Left ventricle myocardium superior (tissue), 1 donor: ENCODE measurements around the gene SLCO3A1. TPM values are rescaled to one million over a fixed set of nuclear protein-coding genes. Genes with fewer than 3 reads are reported as not detected.

Experiments
- ATAC-seq: fragments of 200-7000 bp; cut with Tn5 transposase; one replicate; pipeline ENCODE4 v1.9.1; 2020; ENCODE audit warnings: mild to moderate bottlenecking, moderate library complexity
- DNase-seq: peaks from one replicate; pipeline ENCODE4 v3.0.0-alpha.2; 2020
- intact Hi-C: fragments of 100-400 bp; cut with micrococcal nuclease; formaldehyde crosslinking; loops from one replicate; pipeline ENCODE4 v1.11.0; 2022
- total RNA-seq: library from RNA; stranded (reverse); fragmentation: NEBNext Ultra II Directional; extraction: Animal tissue kit (Norgen Biotek cat#: 25700); gene quantifications from one replicate; pipeline ENCODE4 v1.2.1, GENCODE V29; 2021
- donor health status: DM: no; HTN: yes; CAD: no; lungs with severe emphysema.

Gene SLCO3A1
- total RNA-seq, 1 donor from 2014 or later = 52.8 TPM

DNA sequence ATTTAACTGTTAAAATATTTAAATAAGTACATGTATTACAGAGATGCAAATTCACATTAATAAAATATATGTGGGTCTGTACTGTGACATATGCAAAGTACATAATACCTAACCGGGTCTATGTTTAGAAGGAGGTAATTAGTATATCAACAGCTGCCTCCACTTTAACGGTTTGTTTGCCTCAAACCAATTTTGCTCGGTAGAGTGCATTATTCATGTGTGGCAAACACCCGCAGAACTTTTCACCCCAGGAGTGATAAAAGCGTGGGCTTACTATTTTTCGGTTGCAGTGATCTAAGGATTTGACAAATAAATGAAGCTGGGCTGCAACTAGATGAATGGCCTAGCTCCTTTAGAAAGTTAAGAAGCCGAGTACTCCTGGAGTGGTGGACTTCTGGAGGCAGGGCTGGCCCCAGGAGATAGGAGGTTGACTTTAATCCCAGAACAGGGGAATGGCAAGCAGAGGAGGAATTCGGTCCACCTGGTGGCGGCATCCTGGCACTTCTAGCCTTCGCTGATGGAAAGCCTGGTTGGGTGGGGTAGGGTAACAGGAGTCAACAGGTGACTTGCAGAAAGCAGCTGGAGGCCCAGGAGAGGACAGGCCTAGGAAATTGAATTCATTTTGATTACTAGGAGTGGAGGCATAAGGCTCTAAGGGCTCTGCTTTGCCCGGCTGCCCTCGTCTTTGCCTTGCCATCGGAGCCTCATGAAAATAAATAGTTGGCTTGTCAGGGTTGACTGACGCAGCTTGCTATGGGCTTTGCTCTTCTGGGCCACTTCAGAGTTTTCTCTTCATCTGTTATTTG lies 2.4 kb downstream of the SLCO3A1 start:
- ATAC-seq (no peak), DNase-seq (no peak)
- intact Hi-C loops = loop anchor here (10.0 kb wide), 2 partner anchors 69 to 119 kb away; no protein-coding TSS in a partner anchor

DNA sequence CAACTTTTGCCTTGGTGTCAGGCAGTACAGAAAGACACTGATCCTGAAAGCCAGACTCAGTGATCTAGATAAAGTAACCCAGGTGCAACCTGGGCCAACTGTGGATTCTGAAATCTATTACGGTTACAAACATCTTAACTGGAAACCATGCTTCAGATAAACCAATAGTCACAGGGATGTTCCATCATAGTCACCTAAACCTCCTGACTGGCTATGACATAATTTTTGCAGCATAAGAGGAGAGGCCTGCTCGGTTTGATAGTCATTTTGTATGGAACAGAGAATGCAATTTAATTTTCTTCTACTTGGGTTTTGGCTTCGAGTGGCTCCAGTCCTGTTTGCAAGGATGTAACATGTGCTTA lies 3.7 kb downstream of the SLCO3A1 start:
- ATAC-seq (no peak), DNase-seq (no peak)
- intact Hi-C loops = loop anchor here (10.0 kb wide), 2 partner anchors 68 to 118 kb away; no protein-coding TSS in a partner anchor

DNA sequence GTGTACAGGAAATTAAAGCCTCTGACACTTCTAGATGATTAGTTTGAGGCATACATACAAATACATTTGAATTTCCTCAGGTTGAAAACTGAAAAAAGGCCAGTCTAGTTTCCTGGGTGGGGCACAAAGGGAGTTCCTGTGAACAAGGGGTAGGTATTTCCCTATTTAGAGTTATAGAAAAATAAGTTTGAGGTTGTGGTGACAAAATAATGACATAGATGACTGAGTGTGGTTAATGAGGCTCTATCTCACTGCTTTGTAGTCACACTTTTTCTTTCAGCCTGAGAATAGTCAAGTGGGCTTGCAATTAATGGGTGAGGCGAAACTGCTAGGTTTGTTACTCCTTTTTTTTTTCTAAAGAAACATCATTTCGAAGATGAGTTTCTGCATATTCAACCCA lies 4.3 kb downstream of the SLCO3A1 start:
- intact Hi-C loops = loop anchor here (10.0 kb wide), 2 partner anchors 67 to 117 kb away; no protein-coding TSS in a partner anchor
- DNase-seq (no peak), ATAC-seq (no peak)

DNA sequence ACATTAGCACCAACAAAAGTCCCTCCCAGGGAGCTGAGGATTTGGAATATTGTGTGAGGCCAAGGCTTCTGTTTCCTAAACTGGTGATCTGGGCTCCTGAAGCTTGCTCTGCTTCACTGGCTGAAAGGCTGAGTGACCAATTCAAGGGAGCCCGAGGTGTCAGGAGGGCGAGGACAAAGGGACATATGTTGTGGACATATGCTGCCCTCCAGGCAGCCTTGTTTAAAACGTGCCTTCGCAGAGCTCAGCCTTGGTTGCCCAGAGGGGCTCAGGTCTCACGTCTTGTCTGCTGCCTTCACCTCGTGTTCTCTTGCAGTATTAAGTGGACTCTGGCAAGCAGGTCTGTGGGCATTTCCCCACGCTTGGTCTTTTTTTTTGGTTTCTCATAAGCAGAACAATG lies 7.0 kb downstream of the SLCO3A1 start:
- intact Hi-C loops = no loop called here
- ATAC-seq (no peak), DNase-seq (no peak)

DNA sequence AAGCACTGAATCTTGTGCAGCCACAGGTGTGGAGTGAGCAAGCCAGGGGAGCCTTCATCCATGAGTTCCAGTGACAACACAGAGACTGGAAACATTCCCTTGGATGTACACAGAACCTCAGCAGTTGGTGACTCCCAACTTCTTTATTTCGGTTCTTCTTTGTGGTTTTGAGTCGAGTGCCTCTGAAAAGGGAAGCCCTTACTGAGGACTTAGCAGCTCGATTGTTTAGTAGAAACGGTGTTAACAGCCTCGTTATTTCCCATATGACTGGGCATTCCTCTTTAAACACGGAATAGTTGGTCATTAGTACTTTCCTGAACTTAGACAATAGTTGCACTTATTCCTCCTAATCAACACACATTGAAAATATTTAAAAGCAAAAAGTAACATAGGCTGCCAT lies 7.7 kb downstream of the SLCO3A1 start:
- no peak for DNase-seq
- no peak for ATAC-seq

DNA sequence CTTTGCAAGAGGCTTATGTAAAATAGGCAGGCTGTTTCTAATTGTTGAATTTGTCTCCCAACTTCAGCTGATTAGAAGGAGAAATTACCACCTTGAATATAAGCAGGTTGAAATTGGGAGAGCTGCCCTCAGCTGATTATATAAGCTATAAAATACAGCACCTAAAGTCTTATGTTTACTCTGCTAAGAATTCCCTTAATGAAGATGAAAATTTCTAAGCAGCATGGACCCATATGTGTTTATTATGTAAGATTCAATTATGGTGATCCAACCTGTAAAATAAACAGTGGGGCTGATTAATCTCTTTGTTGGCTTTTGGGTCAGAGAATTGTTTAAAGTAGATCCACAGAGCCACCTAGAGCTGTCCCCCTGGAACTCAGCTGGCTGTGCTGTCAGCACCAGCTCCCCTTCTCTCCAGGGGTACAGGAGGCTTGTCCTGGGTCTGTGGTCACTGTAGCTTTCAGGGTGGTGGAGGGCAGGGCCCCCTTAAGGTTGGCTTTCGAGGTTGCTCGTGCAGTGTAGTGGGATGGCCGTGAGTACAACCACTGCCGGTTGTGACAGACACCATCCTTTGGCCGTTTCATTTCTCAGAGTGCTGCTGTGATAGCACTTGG lies 9.5 kb downstream of the SLCO3A1 start:
- no peak for ATAC-seq
- intact Hi-C loops = no loop called here

More for the DNA sequence above, 7.7 kb downstream of the SLCO3A1 start:
- intact Hi-C loops = no loop called here

DNA sequence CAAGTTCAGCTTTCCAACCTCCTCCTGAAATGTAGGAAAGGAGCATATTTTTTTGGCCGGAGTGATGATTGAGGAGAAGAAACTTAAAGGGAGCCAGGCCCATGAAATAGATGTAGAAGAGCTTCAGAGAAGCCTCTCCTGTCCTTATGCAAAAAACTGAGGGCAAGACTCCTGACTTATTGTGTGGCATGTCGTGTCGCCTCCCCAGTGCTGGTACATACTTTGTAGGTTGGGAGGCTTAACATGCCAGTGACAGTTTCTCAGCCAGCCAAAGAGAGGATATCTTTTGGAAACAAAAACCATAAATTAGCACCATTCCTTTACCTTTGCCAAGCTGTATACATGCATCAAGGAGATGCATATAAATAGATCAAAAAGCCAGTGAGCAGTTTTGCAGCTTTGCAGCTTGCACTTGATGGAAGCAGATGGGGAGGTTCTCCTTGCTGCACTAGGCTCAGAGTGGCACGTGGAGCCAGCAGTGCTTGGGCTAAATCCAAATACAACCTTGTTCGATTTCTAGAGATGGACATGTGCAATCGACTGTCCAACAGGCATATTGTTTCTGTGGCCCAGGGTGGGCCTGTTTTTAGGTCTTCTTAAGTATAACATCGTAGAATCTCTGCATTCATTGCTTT lies 10.2 kb downstream of the SLCO3A1 start:
- ATAC-seq = no peak
- intact Hi-C loops = no loop called here

More for the DNA sequence above, 9.5 kb downstream of the SLCO3A1 start:
- no peak for DNase-seq

DNA sequence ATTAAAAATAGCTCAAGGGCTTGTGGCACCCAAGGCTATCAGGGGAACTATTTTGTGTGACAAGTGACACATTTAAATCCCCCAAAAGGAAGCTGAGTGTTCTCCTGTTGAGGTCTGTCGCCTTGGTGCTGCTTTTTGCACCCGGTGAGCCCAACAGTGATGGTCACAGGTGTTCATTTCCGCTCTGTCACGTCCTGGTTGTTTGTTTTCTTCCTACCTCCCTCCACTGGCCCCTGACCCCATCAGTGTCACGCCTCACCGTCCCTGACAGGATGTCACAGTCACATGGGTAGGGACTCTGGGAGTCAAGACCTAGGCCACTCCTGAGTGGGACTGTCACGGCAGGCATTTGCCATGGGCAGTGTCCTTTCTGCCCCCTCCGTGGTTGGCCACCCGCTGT lies 11.2 kb downstream of the SLCO3A1 start:
- intact Hi-C loops = no loop called here
- ATAC-seq (peak; percentile 31), DNase-seq (no peak)

More for the DNA sequence above, 10.2 kb downstream of the SLCO3A1 start:
- DNase-seq = no peak

DNA sequence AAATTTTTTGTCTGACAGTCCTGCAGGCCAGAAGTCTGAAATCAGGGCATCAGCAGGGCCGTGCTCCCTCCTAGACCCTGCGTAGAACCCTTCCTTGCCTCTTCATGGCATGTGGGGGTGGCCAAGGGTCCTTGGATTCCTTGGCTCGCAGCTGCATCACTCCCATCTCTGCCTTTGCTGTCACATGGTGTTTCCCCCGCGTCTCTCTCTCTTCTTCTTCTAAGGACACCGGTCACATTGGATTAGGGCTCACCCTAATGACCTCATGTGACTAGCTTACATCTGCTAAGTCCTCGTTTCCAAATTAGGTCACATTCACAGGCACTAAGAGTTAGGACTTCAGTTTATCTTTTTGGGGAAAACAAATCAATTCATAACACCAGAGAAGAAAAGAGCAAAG lies 12.0 kb downstream of the SLCO3A1 start:
- ATAC-seq = no peak
- DNase-seq = no peak
- intact Hi-C loops = no loop called here

DNA sequence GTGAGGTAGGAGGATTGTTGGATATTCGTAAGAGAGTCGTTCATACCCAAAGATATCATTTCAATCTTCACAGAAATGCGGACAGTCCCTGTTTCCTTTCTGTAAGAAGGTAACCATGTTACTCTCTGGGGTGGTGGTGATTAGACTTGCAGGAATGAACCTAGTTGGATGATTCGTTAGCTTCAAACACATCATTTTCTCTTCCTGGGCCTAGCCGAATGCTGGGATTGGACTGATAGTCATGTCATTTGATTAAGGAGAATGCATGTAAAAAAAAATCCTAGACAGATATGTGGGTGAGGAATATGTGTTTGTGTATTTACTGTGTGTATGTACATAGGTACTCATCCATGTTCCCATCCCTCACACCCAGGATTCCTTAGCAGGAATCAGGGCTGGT lies 12.4 kb downstream of the SLCO3A1 start:
- DNase-seq (no peak), ATAC-seq (no peak)
- intact Hi-C loops = no loop called here

DNA sequence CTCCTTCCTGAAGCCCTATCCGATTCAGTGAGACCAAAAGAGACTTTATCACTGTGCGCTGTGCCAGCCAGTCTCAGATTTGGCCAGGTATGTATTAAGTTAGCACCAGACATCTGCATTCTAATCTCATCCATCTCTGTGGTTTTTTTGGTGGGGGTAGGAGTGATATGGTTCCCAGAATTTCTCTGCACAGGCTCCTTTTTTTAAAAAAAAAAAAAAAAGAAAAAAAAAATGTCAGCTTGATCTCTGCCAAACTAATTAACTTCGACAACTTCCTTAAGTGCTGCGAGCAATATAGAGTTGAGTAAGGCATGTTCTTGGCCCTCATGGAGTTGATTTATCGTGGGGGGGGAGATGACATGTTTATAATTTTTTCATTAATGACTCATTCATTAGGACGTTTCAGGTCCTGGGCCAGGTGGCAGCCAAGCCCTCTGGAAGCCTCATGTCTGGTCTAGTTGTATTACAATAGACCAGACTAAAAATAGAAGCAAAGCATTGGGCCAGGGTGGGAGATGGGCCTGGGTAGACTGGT lies 12.9 kb downstream of the SLCO3A1 start:
- ATAC-seq = peak; percentile 61
- intact Hi-C loops = no loop called here
- DNase-seq = peak; percentile 50

DNA sequence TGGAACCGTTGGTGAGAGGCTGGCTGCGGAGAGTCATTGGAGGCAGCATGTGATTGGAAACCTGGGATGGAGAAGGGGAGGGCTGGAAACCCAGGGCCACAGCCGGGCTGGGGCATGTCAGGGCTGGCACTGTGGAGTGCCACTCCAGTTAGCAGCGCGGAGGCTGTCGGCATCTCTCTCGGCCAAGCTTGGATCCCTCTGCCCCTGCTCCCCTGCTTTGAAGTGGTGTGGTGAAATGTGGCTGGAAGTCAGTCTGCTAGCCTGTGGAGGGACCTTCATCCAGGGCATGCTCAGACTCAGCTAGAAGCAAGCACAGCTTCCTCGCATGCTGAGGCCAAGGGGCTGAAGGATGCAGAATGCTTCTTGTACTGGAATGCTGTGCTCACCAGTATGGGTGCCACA lies 13.5 kb downstream of the SLCO3A1 start:
- intact Hi-C loops = no loop called here
- DNase-seq (peak; percentile 86), ATAC-seq (peak; percentile 89)

DNA sequence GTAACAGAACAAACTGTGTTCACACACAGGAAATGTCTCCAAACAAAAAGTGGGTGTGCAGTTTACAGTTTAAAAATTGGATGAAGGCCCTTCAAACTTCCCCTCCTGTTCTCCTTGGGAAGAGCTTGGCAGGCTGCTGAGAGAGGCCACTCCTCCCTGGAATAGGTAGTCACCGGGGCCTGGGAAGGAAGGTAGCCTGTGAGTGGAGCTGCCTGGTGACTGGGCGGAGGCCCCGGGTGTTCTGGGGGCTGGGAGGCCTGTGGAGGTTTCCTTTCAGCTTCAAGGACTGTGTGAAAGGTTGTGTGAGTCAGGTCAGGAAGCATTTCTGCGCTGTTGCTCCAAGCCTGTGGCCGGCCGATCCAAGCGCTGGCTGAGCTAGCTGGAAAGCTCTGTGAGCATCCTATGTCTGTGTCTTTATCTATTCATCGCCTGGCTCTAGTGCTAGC lies 14.1 kb downstream of the SLCO3A1 start:
- ATAC-seq = peak; percentile 69

DNA sequence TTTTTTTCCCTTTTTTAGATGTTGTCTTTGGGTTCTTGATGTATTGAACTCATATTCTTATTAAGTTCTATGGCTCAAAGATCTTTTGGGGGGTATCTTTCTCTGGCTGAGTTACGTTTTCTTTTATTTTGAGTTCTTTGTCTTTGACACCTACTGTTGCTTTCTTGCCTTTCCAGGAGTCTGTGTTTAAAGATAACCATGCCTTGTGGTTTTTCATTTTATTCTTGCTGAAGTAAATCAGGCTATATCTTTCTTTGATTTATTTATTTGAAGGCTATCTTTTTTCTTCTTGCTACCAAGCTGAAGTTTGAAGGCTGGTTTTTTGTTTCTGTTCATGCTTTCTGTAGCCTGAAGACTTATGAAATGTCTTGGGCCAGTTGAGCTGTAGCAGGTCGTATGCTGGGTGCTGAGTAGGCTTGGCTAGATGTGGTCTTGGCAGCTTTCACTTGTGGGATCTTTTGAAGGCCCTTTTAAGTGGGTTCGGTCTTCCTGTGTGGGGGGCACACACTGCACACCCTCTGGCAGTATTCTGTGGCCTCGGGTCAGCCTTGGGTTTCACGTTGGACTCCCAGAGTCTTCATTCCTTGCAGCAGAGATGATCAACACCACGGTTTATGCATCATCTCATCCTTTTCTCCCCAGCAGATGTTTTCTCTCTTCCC lies 17.5 kb downstream of the SLCO3A1 start:
- intact Hi-C loops = no loop called here
- no peak for ATAC-seq
- no peak for DNase-seq

More for the DNA sequence above, 14.1 kb downstream of the SLCO3A1 start:
- peak; percentile 73 for DNase-seq
- intact Hi-C loops = no loop called here

DNA sequence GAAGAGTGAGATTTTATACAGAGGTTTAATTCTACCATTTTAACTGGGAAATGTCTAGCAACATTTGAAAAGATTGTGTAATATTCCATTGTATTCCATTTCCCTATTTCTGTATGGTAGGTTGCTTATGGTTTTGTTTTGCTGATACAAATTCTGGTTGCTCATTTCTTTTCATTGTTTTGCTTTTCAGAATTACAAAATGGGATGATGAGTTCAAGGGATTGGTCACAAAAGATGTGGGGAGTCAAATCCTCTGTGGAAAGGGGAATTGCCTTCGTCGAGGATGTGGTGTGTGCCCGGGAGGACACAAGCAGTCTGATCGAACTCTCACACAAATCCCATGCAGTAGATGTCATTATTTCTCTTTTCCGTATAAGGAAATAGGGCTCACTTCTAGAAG lies 18.3 kb downstream of the SLCO3A1 start:
- DNase-seq = no peak
- intact Hi-C loops = no loop called here
- ATAC-seq = no peak

DNA sequence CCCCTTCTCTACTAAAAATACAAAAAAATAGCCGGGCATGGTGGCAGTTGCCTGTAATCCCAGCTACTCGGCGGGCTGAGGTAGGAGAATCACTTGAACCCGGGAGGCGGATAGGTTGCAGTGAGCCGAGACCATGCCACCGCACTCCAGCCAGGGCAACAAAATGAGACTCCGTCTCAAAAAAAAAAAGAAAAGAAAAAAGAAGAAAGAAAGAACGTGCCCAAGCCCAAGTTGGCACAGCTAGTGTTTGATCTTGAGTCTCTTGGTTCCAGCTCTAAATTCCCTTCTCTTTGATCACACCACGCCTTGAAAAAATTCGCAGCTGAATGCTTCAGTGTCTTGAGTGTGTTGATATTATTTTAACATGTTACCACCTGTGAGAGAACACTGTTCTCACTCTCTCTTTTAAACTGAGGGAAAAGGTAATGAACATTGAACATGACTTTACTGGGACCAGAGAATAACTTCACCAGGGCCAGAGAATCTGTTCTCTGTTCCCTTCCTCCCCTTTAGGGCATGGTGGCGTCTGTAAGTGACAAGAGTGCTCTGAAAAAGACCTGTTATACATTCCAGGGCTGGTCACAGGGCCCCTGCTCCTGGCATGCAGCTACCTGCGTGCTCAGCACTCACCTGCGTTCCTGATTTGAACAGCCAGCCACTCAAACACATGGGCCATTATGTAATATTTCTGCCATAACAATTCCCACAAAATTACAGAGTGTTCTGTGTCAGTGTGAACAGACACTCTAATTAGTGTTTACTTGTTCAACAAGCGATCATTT lies 19.0 kb downstream of the SLCO3A1 start:
- no peak for DNase-seq
- ATAC-seq = no peak
- intact Hi-C loops = no loop called here

DNA sequence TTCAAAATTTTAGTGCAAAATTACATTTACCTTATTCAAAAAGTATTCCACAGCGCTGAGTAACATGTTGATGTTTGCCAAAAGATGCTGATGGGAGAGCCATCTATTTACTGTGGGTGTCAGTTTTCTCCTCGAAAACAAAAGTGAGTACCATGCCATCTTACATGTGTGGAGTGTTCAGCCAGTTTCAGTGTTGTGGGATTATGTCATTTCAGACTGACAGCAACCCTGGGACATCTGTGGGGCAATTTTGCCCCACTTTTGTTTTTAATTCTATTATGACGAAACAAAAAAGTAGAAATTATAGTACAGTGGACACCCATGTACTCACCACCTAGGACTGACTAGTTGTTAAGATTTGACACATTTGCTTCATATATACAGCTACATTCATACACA lies 19.6 kb downstream of the SLCO3A1 start:
- intact Hi-C loops = no loop called here
- DNase-seq (no peak), ATAC-seq (no peak)

DNA sequence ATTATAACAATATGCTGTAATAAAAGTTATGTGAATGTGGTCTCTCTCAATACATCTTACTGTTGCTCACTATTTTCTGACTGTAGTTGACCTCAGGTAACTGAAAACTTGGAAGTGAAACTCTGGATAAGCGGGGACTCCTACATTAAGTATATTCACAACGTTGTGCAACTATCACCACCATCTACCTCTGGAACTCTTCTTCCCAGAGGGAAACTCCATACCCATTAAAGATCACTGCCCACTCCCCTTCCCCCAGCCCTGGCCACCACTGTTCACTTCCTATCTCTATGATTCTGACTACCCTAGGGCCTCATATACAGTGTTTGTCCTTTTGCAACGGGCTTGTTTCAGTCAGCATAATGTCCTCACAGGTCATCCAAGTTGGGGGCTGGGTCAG lies 20.7 kb downstream of the SLCO3A1 start:
- DNase-seq = no peak
- intact Hi-C loops = no loop called here
- no peak for ATAC-seq
